ENCODE results near the gene DAND5. TPM values are rescaled to one million over a fixed set of nuclear protein-coding genes. Genes with fewer than 3 reads are reported as not detected.
"Not testable (repeated sequence)": the region's sequence is repeated elsewhere in the genome, so short reads cannot be mapped to it uniquely, and the experiment has no call there.

The DAND5 gene
- total RNA-seq, 2 experiments from 2014 or later, result 0.13 to 0.15 TPM

DNA sequence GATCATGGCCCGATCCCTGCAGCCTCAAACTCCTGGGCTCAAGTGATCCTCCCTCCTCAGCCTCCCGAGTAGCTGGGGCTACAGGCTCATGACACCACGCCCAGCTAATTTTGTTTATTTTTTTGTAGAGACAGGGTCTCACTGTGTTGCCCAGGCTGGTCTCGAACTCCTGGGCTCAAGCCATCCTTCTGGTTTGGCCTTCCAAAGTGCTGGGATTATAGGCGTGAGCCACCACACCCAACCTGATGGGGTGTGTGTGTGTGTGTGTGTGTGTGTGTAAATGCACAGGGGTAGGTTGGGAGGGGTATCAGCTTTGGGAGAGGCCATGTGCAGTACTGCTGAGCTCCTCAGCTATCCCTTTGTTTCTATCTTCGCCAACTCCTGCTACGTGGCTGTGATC lies 6.7 kb downstream of the DAND5 start:
- not testable (repeated sequence) for H3K4me3 Mint-ChIP-seq; H3K4me1 Mint-ChIP-seq; H3K9me3 Mint-ChIP-seq; DNase-seq; H3K27me3 Mint-ChIP-seq; H3K27ac Mint-ChIP-seq; H3K36me3 Mint-ChIP-seq (ENCODE audit: low read depth)
- POLR2A ChIA-PET, result interaction anchor here (0.7 to 1.2 kb wide), 2 partner anchors 10 to 118 kb away, joined by 3 to 4 read pairs; no protein-coding TSS in a partner anchor
- CTCF ChIA-PET, result interaction anchor here (0.6 to 7.7 kb wide), 13 partner anchors 9 to 861 kb away, joined by 3 to 88 read pairs (median 6); partner anchors contain the start of gene DAND5

DNA sequence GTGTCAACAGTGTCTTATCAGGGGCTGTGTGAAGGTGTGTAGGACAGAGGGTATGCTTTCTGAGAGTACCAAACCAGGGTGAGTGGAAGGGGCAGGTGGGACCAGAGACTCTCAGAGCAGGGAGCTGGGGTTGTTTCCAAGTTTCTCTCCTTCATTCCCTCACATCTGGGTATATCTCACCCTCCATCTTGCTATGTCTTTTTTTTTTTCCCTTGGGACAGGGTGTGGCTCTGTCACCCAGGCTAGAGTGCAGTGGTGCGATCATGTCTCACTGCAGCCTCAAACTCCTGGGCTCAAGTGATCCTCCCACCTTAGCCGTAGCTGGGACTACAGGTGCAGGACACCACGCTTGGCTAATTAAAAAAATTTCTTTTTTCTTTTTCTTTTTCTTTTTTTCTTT lies 10.6 kb downstream of the DAND5 start:
- Mint-ChIP-seq H3K9me3 (no peaks in the 10 kb centered on the region), H3K27ac (no peak overlapping the region), H3K4me3 (no peak overlapping the region), H3K36me3 (ENCODE audit: low read depth) (no peaks in the 10 kb centered on the region), H3K27me3 (peaks cover 7% of the 10 kb centered on the region), H3K4me1 (peaks cover 1% of the 10 kb centered on the region)
- CTCF ChIA-PET, result interaction anchor here (0.8 to 7.7 kb wide), 5 partner anchors 13 to 115 kb away, joined by 3 to 88 read pairs (median 56); partner anchors contain the start of gene DAND5
- DNase-seq, result no peak
- POLR2A ChIA-PET, result no interaction called here

DNA sequence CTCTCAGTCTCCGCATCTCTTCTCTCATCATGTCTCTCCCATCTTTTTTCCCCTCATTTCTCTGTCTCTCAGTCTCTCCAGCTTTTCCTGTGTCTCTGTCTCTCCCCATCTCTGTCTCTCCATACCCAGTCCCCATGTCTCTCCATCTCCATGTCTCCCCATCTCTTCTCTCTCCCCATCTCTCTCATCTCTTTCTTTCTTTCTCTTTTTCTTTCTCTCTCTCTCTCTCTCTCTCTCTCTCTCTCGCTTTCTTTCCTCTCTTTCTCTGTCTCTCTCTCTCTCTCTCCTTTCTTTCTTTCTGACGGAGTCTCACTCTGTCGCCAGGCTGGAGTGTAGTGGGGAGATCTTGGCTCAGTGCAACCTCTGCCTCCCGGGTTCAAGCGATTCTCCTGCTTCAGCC lies 13.3 kb downstream of the DAND5 start:
- H3K9me3 Mint-ChIP-seq, result no peaks in the 10 kb centered on the region
- H3K36me3 Mint-ChIP-seq (ENCODE audit: low read depth), result no peaks in the 10 kb centered on the region
- ChIA-PET CTCF (interaction anchor here (5.0 kb wide), 1 partner anchor 78 kb away, joined by 31 read pairs; no protein-coding TSS in a partner anchor), POLR2A (no interaction called here)
- DNase-seq, result no peak
- peaks cover 16% of the 10 kb centered on the region for H3K27me3 Mint-ChIP-seq
- peaks cover 1% of the 10 kb centered on the region for H3K4me1 Mint-ChIP-seq
- no peak overlapping the region for H3K27ac Mint-ChIP-seq
- no peak overlapping the region for H3K4me3 Mint-ChIP-seq

DNA sequence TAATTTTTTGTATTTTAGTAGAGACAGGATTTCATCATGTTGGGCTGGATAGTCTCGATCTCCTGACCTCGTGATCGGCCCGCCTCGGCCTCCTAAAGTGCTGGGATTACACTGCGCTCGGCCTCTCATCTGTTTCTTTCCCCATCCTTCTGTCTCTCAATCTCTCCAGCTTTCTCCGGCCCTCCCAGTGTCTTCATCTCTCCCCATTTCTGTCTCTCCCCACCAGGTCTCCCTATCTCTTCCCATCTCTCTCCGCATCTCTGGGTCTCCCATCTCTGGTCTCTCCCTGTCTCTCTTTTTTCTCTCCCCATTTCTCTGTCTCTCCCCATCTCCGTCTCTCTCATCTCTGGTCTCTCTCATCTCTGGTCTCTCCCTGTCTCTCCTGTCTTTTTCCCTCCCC lies 13.7 kb downstream of the DAND5 start:
- DNase-seq, result no peak
- no peaks in the 10 kb centered on the region for H3K9me3 Mint-ChIP-seq
- no peaks in the 10 kb centered on the region for H3K36me3 Mint-ChIP-seq (ENCODE audit: low read depth)
- H3K27me3 Mint-ChIP-seq, result peaks cover 14% of the 10 kb centered on the region
- no peak overlapping the region for H3K27ac Mint-ChIP-seq
- H3K4me1 Mint-ChIP-seq, result peaks cover 1% of the 10 kb centered on the region
- CTCF ChIA-PET, result interaction anchor here (5.0 kb wide), 1 partner anchor 77 kb away, joined by 31 read pairs; no protein-coding TSS in a partner anchor
- POLR2A ChIA-PET, result no interaction called here
- H3K4me3 Mint-ChIP-seq, result no peak overlapping the region

DNA sequence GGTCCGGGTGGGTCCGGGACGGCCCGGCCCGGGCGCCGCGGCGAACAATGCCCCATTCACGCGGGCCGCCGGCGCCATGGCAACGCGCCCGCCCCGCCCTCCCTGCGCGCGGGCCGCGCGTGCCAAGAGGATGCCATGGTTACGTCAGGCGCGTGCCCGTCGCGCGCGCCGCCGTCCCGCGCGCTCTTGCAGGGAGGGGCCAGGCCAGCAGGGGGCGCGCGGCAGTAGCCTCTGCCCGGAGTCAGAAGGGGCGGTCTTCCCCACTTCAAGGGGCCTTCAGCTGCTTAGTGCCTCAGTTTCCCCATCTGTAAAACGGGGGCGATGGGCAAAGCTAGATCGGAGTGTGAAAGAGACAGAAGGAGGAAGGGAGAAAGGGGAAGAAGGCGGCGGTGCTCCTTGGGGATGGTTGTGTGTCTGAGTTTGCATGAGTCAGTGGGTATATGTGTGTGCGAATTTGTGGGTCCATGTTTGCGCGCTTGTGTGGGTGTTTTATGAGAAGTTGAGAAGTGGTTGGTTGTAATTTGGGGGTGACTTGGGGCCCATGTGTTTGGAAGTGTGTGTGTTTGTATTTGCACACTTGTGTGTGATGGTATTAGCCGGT lies 14.3 kb downstream of the DAND5 start:
- Mint-ChIP-seq H3K27ac (no peak overlapping the region), H3K4me3 (no peak overlapping the region), H3K9me3 (no peaks in the 10 kb centered on the region), H3K27me3 (peaks cover 13% of the 10 kb centered on the region), H3K36me3 (ENCODE audit: low read depth) (no peaks in the 10 kb centered on the region), H3K4me1 (peaks cover 1% of the 10 kb centered on the region)
- ChIA-PET CTCF (interaction anchor here (0.6 to 5.0 kb wide), 2 partner anchors 77 to 702 kb away, joined by 3 to 31 read pairs; no protein-coding TSS in a partner anchor), POLR2A (no interaction called here)
- peak; percentile 84 for DNase-seq

DNA sequence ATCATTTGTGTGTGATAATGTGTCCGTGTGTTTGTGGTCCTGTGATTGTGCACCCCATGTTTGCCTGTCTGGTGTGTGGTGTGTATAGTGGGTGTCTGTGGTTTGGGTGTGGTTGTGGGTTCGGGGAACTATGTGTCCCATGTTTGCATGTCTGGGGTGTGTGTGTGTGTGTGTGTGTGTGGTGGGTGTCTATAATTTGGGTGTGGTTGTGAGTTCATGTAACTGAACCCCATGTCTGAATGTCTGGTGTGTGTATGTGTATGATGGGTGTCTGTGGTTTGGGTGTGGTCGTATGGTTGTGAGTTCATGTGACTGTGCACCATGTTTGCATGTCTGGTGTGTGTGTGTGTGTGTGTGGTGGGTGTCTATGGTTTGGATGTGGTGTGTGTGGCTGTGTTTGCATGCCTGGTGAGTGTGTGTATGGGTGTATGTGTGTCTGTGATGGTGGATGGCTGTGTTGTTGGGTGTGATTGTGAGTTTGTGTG lies 14.8 kb downstream of the DAND5 start:
- Mint-ChIP-seq H3K4me1 (peaks cover 1% of the 10 kb centered on the region), H3K27ac (no peak overlapping the region), H3K27me3 (peaks cover 13% of the 10 kb centered on the region), H3K36me3 (ENCODE audit: low read depth) (no peaks in the 10 kb centered on the region), H3K9me3 (no peaks in the 10 kb centered on the region), H3K4me3 (no peak overlapping the region)
- no peak for DNase-seq
- ChIA-PET CTCF (interaction anchor here (0.6 to 5.0 kb wide), 3 partner anchors 76 to 702 kb away, joined by 3 to 31 read pairs (median 4); no protein-coding TSS in a partner anchor), POLR2A (no interaction called here)

DNA sequence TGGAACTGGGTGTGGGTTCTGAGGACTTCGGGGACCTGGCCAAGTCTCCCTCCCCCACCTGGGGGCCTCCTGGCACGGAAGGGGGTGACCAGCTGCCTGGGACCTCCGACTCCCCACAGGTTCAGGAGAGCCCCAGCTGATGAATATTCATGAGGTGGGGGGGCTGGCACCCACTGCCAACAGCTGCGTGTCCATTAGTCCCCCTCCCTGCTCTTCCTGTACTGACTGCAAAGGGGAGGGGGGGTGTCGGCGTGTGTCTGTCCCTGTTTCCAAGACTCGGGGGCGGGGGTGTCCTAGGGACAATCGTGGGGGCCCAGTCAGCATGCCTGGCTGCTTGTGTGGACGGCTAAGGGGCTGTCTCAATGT lies 15.3 kb downstream of the DAND5 start:
- DNase-seq, result no peak
- Mint-ChIP-seq H3K27ac (no peak overlapping the region), H3K4me3 (no peak overlapping the region), H3K4me1 (peaks cover 1% of the 10 kb centered on the region), H3K36me3 (ENCODE audit: low read depth) (no peaks in the 10 kb centered on the region), H3K9me3 (no peaks in the 10 kb centered on the region), H3K27me3 (peaks cover 13% of the 10 kb centered on the region)
- POLR2A ChIA-PET, result interaction anchor here (1.1 kb wide), 1 partner anchor 133 kb away, joined by 3 read pairs; no protein-coding TSS in a partner anchor
- CTCF ChIA-PET, result interaction anchor here (0.7 to 5.0 kb wide), 3 partner anchors 76 to 367 kb away, joined by 3 to 31 read pairs (median 4); no protein-coding TSS in a partner anchor

DNA sequence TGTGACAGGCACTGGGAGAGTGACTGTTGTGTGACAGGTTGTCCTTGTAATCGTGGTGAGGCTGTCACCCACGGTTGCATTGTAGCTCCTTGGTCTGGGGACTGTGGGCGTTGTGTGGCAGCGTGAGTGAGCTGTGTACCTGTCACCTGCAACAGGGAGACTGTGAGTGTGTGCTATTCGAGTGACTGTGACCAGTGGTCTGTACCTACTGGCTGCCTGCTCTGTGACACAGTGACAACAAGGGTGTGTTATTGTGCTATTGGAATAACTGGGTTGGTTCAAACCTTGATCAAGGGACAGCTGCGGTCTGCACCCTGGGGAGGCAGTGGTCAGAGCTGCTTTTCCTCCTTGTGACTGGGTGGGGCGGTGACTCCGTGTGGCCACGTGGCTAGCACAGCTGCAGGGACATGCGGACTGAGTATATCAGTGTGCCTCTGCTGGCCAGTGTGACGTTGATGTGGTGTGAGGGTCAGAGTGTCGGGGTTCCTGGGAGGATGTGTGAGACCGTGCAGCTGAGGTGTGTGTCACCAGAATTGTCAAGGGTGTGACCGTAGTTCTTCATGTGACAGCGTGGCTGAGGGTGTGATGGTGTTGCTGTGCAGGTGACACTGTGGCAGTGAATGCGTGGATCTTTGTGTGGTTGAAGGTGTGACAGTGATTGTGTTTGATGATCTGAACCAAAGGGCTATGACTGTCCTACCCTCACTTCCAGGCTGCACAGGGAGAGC lies 15.8 kb downstream of the DAND5 start:
- peaks cover 1% of the 10 kb centered on the region for H3K4me1 Mint-ChIP-seq
- peaks cover 13% of the 10 kb centered on the region for H3K27me3 Mint-ChIP-seq
- no peaks in the 10 kb centered on the region for H3K36me3 Mint-ChIP-seq (ENCODE audit: low read depth)
- DNase-seq, result no peak
- no peak overlapping the region for H3K4me3 Mint-ChIP-seq
- POLR2A ChIA-PET, result interaction anchor here (0.9 to 1.1 kb wide), 2 partner anchors 115 to 132 kb away, joined by 3 read pairs; no protein-coding TSS in a partner anchor
- CTCF ChIA-PET, result interaction anchor here (0.7 to 5.0 kb wide), 6 partner anchors 8 to 366 kb away, joined by 3 to 31 read pairs (median 4); no protein-coding TSS in a partner anchor
- H3K27ac Mint-ChIP-seq, result no peak overlapping the region
- H3K9me3 Mint-ChIP-seq, result no peaks in the 10 kb centered on the region

DNA sequence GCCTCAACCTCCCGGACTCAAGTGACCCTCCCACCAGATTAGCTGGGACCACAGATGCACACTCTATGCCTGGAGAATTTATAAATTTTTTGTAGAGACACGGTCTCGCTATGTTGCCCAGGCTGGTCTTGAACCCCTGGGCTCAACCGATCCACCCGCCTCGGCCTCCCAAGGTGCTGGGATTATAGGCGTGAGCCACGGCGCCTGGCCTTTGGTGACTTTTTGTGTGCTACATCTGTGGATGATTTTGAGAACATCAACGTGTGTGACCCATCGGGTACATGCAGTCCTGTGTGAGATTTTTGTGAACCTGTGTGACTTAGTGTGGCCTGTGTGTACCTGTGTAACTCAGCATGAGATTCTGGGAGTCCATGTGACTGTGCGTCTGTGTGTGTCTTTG lies 17.4 kb downstream of the DAND5 start:
- no peaks in the 10 kb centered on the region for H3K36me3 Mint-ChIP-seq (ENCODE audit: low read depth)
- POLR2A ChIA-PET, result no interaction called here

DNA sequence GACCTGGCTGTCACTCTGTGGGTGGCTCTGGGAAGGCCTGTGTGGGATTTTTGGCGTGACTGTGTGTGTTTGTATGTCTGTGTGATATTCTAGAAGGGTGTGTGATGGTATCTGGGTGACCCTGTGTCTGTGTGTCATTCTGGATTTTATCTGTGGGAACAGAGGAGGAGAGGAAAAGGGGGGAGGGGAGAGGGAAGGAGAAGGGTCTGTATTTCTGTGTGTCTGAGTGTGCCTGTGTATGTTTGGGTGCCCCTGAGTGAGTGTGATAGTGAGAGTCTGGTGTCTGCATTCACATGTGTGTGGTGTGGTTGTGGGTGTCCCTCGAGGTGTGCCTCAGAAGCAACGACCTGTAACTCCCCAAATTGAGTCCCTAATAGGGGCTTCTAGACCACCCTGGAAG lies 17.8 kb downstream of the DAND5 start:
- POLR2A ChIA-PET, result no interaction called here
- Mint-ChIP-seq H3K36me3 (ENCODE audit: low read depth) (no peaks in the 10 kb centered on the region), H3K27me3 (peaks cover 20% of the 10 kb centered on the region), H3K27ac (no peak overlapping the region), H3K9me3 (no peaks in the 10 kb centered on the region), H3K4me1 (peaks cover 1% of the 10 kb centered on the region), H3K4me3 (no peak overlapping the region)
- CTCF ChIA-PET, result no interaction called here
- DNase-seq, result no peak

More for the DNA sequence above, 17.4 kb downstream of the DAND5 start:
- Mint-ChIP-seq H3K4me3 (no peak overlapping the region), H3K27ac (no peak overlapping the region), H3K27me3 (peaks cover 20% of the 10 kb centered on the region), H3K4me1 (peaks cover 1% of the 10 kb centered on the region), H3K9me3 (no peaks in the 10 kb centered on the region)
- CTCF ChIA-PET, result interaction anchor here (5.0 kb wide), 1 partner anchor 73 kb away, joined by 31 read pairs; no protein-coding TSS in a partner anchor
- no peak for DNase-seq

DNA sequence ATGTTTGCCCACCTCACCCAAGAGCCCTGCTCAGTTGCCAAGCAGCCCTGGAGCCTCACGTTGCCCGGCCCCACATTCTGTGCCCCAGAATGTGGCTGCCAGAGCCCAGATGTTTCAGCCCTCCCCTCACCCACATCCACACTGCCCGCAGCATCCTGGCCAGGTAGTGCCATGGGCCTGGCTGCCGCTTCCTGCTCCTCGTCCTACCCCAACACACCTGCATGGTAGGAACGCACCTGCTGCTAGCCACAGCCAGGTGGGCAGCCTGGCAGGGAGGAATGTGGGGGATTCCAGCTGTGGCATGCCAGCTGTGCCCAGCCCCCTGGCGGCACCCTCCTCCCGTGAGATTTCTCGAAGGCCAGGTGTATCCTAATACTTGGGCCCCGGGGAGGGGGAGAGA lies 18.4 kb downstream of the DAND5 start:
- no peak overlapping the region for H3K4me3 Mint-ChIP-seq
- POLR2A ChIA-PET, result no interaction called here
- CTCF ChIA-PET, result no interaction called here
- H3K9me3 Mint-ChIP-seq, result no peaks in the 10 kb centered on the region
- no peak for DNase-seq
- H3K36me3 Mint-ChIP-seq (ENCODE audit: low read depth), result no peaks in the 10 kb centered on the region
- peaks cover 1% of the 10 kb centered on the region for H3K4me1 Mint-ChIP-seq
- peaks cover 21% of the 10 kb centered on the region for H3K27me3 Mint-ChIP-seq
- no peak overlapping the region for H3K27ac Mint-ChIP-seq

DNA sequence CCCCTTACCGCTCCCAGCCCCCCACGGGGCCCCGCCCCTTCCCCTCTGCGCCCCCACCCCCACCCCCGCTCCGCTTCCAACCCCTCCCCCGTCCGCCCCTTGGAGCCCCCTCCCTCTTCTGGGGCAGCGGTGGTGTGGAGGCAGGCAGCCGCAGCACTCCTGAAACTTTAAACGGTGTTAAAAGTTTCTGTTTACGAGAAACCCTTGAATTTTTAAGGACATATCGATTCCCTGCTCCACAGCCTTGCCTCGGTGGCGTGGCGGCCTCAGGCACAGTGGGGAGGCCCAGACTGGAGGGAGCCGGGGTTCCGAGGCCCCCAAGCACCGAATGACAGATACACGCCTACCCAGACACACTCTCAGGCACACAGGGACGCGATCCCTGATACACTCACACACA lies 21.1 kb downstream of the DAND5 start:
- CTCF ChIA-PET, result no interaction called here
- Mint-ChIP-seq H3K9me3 (no peaks in the 10 kb centered on the region), H3K27me3 (peaks cover 34% of the 10 kb centered on the region), H3K36me3 (ENCODE audit: low read depth) (peaks cover 3% of the 10 kb centered on the region), H3K27ac (no peak overlapping the region), H3K4me3 (no peak overlapping the region), H3K4me1 (peaks cover 6% of the 10 kb centered on the region)
- no peak for DNase-seq
- POLR2A ChIA-PET, result no interaction called here

DNA sequence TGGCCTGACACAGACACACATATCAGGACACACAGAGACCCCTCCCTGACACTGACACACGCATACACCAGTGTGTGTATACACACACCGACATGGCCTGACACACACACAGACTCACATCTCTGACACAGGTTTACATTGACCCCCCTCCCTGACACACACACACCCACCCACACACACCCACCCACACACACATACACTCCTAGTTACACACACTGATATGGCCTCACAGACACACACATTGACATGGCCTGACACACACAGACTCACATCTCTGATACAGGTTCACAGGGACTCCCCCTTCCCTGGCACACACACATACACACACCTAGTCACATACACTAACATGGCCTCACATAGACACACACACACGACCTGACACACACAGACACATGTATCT lies 21.5 kb downstream of the DAND5 start:
- DNase-seq, result no peak
- H3K27me3 Mint-ChIP-seq, result peaks cover 32% of the 10 kb centered on the region
- peaks cover 6% of the 10 kb centered on the region for H3K4me1 Mint-ChIP-seq
- H3K36me3 Mint-ChIP-seq (ENCODE audit: low read depth), result peaks cover 3% of the 10 kb centered on the region
- ChIA-PET CTCF (no interaction called here), POLR2A (no interaction called here)
- no peak overlapping the region for H3K4me3 Mint-ChIP-seq
- H3K27ac Mint-ChIP-seq, result no peak overlapping the region
- no peaks in the 10 kb centered on the region for H3K9me3 Mint-ChIP-seq
